GM19324 (cell line): Measurements from ENCODE around the gene LSM5.

Experiments
- ATAC-seq: cut with Tn5 transposase; IDR thresholded peaks from one replicate; pipeline ENCODE4 v1.9.1; 2021; ENCODE audit warnings: mild to moderate bottlenecking, moderate library complexity; ENCODE audit not compliant: unreplicated experiment, low FRiP score

LSM5 gene

DNA sequence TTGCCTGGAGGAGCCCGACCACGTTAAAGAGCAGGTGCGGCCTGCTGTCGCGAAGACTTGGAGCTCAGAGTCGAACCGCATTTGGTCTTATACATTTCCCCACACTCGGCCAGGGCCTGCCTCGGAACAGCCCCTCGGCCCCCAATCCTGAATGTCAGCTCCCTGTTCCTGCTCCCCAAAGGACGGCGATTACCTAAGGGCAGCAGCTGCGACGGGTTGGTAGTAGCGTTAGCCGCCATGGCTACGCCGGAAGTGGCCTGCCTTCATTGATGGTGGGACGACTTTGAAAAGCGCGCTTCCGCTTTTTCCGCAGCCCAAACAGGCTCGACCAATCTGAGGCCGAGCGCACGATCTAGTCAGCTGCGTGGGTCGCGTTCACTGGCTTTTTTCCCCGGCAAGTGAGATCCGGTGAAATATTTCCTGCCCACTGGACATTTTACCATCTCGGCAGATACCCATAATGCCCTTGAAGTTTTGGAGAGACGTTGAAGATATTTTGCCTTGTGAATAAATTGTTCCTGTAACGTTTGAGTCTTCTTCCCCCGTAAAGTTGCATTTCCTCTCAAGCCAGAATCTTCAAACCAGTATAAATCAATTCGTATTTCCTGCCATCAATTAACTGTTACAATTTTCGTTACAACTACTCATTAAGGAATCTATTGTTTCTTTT is at the start of gene LSM5:
TSS of gene LSM5 (minus strand) at position 254 of the 670 bp plus-strand sequence. CDS start at position 239, 15 bp downstream.
- ATAC-seq, result peak; percentile 92

DNA sequence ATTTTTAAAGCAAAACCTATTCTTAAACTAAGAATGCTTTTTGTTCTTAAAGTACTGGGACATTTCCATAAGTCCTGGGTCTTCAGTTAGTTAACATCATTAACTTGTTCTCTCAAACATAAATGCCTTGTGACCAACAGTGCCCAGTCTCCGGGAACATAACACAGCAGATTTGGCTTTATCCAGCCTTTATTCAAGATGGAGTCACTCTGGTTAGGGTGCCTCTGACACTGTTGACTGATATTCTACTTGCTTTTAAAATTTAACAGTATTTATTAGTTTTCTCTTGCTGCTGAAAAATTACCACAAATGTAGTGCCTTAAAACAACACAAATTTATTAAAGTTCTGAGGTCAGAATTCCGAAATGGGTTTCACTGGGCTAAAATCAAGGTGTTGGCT is 49.2 kb upstream of the LSM5 start:
- no peak for ATAC-seq

DNA sequence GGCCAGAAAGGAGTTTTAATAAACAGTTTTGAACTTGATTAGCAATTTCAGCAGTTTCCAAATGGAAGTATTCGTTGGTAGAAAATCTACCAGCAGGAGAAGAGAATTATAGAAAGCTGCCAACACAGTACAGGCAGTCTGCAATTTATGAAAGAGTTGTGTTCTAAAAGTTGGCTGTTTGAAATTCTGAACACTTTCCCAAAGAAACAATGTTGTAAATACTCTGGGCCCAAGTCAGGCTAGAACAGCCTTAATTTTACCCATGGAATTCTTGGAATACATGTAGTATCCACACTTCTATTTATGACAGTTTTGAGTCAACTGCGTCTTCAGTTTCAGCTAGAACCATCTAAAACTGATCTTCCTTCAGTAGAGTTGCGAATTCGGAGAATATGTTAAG is 47.6 kb upstream of the LSM5 start:
- no peak for ATAC-seq

DNA sequence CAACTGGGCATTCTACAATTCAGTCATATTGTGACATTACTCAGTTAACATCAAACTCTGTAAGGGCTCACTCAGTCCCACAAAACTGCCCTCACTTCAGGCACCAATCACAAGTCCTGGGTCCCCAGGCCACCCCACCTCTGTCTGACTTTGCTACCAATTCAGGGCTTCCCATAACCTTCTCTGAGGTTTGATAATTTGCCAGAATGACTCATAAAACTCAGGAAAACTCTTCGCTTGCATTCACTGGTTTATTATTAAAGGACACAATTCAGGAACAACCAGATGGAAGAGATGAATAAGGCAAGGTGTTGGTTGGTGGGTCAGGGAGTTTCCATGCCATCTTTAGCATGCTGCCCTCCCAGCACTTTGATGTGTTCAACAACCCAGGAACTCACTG is 46.4 kb upstream of the LSM5 start:
- ATAC-seq, result no peak

DNA sequence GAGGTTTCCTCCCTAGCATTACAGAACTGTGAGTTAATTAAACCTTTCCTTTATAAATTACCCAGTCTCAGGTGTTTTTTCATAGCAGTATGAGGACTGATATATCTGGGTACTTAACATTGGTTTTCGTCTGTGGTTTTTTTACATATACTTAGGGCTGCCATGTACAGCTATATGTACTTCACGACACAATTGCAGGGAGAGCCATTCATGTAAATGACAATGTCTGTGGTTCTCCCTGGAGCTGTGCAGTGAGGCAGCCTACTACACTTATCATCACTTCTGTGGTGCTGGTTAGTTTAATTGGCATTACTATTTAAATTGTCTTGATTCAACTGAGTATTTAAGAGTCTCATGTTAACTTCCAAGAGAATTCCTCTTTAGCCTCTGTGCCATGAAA is 45.8 kb upstream of the LSM5 start:
- ATAC-seq, result no peak

DNA sequence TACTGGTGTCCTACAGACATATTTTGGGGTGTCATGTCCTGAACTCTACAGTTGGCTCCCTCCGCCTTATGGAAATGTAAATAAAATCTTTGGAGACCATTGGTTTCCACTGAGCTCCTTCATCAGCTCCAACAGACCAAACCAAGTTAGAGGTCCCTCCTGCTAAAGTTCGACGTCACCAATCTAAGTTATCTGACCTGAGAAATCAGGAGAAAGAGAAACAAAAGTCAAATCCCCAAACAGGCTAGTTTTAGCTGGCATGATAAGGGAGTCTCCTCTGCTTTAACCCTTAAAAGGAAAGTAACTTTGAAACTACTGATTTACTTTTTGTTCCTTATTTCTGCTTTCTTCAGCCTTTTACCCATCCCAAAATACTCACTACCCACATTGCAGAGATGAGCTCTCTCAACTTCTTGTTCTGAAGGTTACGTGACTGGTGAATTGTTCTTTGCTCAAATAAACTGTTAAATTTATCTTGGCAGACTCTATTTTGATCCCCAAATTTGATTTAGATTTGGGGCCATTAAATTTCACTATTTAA is 45.1 kb upstream of the LSM5 start:
- no peak for ATAC-seq

DNA sequence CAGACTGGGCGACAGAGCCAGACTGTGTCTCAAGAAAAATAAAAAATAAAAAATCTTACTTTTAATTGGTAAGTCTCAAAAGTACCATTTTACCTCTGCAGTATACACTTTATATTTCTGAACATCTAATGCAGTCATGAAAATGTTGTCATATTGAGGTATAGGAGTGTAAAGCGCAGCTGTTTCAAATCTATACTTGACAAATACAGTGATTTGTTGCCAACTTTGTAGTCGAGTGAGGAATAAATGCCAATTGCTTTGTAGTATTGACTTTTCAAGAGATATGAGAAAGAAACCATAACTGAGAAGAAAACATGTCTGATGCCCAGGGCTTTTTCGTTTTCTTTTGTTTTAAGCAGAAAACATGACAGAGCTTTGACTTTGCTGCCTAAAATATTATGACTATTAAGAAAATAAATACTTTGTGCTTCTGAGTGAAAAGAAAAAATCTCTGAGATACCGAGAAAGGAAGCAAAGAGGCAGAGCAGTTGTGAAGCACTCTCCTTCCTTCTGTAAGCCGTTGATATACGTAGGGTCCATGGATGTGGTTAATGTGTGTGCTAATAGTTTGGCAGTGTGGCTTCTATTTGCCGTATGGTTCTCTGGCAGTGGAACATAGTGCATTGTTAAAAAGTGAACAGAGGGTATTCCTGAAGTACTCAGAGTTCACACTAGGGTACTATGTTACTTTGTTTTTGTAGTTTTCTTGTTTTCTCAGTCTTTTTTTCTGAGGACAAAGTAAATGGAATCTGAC is 43.3 kb upstream of the LSM5 start:
- no peak for ATAC-seq

DNA sequence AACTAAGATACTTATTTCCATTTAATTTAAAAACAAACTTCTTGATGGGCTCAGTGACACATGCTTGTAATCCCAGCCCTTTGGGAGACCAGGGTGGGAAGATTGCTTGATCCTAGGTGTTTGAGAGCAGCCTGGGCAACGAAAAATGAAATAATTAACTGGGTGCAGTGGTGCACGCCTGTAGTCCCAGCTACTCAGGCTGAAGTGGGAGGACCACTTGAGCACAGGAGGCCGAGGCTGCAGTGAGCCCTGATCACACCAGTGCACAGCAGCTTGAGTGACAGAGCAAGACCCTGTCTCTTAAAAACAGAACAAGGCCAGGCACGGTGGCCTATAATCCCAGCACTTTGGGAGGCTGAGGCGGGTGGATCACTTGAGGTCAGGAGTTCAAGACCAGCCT is 42.5 kb upstream of the LSM5 start:
- no peak for ATAC-seq

DNA sequence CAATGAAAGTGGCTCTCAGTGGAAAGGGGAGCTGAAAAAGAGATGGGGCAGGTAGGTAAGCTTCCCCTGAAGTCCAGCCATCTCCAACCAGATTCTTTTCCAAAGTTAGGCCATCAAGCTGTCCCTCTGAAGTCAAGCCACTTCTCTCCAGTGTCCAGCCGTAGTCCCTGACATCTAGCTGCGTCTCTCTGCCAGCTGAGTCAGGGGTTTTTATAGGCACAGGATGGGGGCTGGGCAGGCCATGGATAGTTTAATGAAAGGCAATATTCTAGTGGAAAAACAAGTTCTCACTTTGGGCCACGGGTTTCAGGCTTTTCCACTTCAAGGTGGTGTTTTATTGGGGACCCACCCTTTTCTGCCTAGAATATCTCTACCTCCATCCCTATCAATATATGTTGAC is 41.9 kb upstream of the LSM5 start:
- ATAC-seq, result no peak

DNA sequence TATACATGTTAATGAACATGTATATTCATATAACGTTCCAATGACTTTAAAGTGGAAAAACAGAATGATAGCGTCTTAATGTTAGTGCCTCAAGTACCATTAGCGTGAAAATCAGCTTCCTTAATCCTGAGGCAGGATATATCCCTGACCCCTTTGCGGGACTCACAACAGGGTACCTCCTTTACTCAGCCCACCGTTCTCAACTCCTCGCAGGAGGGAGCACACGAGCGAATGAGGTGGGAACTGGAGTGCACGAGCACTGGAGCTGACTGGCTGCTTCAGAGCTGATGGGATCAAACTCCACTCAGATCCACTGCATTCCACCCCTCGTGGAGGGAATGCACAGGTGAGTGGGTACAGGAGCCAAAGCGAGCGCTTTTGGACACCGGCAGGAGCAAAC is 41.2 kb upstream of the LSM5 start:
- no peak for ATAC-seq

DNA sequence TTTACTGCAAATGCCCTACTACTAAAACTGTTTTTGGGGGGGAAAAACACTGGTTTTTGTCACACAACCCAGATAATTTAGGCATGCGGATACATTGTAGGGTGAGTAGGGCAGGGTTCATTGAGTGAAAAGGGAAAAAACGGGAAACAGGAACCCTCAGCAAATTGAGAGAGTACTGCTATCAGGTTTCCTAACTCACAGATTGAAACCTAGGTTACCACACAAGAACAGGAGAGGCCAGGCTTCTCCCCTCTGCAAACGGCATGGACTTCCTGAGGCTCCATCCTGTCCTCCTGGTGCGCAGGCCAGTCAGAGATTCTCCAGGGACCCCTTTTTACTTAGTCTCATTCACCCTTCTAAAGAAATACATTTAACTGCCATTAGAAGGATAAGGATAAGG is 35.7 kb upstream of the LSM5 start:
- no peak for ATAC-seq

DNA sequence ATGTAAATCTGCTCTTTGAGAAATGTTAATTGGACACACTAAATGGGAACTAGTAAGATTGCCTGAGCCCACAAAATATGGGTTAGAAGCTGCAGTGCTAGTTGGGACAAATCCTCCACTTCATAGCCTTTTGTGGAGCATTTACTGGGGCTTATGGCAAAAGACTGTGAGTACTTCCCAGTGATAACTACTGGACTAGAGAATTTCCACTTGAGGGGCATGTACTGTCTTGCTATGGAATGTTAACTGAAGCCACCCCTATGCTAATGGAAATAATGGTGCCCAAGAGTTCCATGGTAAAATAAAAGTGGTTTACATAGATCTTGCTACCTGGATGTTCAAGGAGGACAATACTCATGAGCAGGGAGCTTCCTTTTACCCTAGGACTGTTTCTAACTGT is 34.5 kb upstream of the LSM5 start:
- ATAC-seq, result no peak

DNA sequence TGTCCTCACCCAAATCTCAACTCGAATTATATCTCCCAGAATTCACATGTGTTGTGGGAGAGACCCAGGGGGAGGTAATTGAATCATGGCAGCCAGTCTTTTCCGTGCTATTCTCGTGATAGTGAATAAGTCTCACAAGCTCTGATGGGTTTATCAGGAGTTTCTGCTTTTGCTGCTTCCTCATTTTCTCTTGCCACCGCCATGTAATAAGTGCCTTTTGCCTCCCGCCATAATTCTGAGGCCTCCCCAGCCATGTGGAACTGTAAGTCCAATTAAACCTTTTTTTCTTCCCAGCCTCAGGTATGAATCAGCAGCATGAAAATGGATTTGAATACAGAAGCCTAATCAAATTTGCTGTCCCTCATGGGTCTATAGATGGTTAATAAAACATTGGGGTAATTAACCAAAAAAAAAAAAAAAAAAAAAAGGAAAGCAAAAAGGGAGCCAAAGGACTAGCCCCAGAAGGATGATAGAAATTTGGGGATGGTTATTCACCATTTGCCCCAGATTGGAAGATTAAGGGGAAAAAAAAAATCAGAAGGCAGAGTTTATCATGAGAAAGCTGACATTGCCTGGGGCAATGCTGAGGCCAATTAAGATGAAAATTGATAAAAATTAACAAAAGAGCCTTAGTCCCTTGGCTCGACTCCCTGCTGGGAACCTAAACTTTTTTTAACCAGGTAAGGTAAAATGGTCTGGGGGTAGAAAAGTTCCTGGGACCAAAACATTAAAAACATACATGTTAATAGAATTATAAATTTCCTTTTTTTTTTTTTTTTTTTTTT is 32.8 kb upstream of the LSM5 start:
- no peak for ATAC-seq

DNA sequence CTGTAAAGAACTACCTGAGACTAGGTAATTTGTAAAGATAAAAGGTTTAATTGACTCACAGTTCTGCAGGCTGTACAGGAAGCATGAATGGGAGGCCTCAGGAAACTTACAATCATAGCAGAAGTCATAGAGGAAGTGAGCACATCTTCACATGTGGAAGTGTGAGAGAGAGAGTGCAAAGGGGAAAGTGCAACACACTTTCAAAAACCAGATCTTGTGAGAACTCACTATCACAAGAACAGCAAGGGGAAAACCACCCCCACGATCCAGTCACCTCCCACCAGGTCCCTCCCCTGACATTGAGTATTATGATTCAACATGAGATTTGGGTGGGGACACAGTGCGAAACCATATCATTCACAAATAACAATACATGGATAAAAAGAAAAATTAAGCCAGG is 29.6 kb upstream of the LSM5 start:
- ATAC-seq, result no peak

DNA sequence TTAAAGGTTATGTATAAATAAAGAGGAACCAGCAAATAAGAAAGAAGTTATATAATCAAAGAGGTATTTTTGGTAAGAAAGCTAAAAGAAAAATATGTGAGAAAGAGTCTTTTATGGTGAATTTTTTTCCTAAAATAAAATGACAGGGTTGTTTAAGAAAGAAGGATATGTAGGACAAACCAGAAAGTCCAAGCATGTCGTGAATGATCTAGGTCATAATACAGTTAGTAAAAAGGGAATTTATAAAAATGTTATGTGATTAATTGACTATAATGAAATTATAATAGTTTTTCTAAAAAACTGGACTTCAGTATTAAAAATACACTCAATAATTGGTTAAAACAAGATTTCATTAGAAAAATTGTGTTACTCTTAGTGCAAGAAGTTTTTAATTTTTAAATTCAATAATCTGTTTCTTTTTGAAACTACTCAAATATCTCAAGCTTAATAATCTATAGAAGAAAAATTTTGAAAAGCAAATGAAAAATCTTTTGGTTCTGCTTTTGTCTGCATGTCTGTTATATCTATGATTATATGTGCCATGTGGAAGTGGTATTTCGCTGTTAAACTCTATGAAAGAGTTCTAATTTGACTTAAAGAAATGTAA is 28.5 kb upstream of the LSM5 start:
- no peak for ATAC-seq

DNA sequence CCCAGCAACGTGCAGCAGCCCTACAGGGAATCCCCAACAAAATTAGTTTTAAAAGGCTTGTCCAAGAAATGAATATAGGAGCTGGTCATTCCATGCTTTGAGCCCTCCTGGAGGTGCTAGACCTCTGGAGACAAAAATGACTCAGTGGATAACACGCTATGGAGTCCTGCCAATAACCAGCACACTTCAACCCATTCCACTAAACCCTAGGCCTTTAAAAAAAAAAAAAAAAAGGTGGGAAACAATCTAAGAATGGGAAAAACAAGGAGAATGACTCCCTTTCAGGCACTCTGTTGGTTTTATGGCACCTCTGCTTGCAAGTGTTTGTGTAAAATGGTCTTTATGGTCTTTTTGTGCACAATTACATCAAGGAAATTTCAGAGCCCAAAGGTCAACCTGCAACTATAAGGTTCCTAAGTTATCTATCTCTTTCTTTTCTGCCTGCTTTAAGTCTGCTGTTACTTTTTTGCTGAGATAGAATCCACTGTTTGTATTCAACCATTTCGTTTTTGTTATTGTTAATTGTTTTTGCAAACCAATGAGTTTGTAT is 26.4 kb upstream of the LSM5 start:
- ATAC-seq, result no peak

DNA sequence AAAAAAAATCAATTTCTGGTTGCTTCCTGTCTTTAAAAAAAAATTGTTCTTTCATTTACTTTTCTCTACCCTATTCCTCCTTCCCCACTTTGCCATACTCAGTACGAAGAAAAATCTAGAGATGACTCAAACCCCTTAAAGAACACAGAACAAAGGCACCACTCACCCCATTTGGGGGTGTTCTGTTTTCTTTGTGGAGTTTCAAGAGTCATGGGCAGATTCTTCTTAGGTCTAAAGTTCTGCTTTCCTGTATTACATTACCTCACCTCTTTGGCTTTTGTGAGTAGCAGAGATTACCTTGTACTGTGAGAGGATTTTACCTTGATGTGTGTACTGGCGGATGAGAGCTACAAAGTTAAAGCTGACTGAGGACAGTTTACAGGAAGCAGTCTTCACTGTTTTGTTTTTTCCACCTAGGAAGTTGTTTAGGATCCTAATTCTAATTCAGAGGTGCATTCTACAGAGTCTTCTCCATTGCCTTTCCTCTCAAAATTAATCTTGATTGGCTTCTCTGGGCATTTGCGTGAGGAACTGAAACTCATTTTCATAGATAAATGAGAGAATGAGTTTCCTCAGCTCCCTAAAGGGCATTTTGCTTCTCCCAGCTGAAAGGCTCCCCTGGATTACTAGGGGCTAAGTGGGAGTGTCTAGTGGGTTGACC is 25.8 kb upstream of the LSM5 start:
- ATAC-seq, result no peak

DNA sequence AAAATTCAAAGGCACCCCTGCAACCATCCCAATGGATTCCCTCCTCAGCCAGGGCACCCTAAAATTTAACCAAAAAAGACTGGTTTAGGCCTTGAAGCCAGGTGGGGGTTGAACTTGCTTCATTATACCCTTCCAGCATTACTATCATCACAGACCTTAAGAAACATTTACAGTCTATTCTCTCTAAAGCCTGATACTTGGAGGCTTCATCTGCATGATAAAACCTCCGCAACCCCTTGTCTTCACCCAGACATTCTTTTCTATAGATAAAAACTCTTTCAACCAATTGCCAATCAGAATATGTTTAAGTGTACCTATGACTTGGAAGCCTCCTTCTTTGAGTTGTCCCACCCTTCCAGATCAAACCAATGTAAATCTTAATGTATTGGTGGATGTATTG is 23.0 kb upstream of the LSM5 start:
- no peak for ATAC-seq

DNA sequence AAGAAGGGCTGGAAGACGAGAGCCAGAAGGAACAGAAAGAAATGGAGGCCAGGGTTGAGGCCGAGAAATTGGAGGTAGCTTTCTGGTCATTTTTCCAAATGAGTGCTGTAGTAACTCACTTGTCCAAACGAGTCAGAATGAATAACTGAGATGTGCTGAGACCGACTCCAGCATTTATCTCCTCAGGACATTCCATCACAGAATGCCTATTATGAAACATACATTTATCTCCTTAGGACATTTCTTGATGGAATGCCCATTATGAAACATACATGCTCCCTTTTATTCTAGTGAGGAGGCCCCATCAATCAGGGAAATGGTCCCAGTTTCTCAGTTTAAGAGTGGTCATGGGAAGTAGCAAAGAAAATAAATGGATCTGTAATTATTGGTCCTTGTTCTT is 21.6 kb upstream of the LSM5 start:
- no peak for ATAC-seq

DNA sequence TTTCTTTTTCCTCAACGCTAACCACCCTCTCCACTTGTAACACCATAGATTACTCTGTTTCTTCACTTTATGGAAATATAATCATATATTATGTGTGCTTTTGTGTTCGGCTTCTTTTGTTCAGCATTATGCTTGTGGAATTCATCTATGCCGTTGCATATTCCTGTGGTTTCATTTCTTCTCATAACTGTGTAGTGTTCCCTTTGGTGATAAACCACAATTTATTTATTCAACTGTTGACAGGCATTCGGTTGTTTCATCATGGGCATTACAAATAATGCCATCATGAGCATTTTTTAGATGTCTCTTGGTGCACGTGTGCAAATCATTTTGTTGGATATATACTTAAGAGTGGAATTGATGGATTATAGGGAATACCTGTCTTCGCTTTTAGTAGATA is 17.2 kb upstream of the LSM5 start:
- no peak for ATAC-seq
